Loucy (cell line): ENCODE results near the gene PPFIBP2.

Source experiments
- H2AFZ ChIP-seq: fragments of 200-600 bp; sonication (generic); 2 replicates; pipeline ENCODE4 v1.6.0; 2016; ENCODE audit warnings: antibody characterized with exemption, mild to moderate bottlenecking, low read length, moderate library complexity
- H3F3A ChIP-seq: fragments of 200-600 bp; 2 replicates; pipeline ENCODE4 v1.6.0; 2016; ENCODE audit warnings: antibody characterized with exemption, low read depth, mild to moderate bottlenecking
- H3K27me3 ChIP-seq: fragments of 200-600 bp; sonication (generic); 2 replicates; pipeline ENCODE4 v1.6.1; 2014; ENCODE audit warnings: low read length, mild to moderate bottlenecking; ENCODE audit not compliant: insufficient read depth, poor library complexity, severe bottlenecking
- H3K36me3 ChIP-seq: fragments of 200-600 bp; sonication (generic); 2 replicates; pipeline ENCODE4 v1.6.1; 2016; ENCODE audit warnings: low read length; ENCODE audit not compliant: insufficient read depth
- H3K4me1 ChIP-seq: fragments of 200-600 bp; sonication (generic); 2 replicates; pipeline ENCODE4 v1.5.1; 2014; ENCODE audit warnings: low read length, mild to moderate bottlenecking; ENCODE audit not compliant: insufficient read depth, poor library complexity, severe bottlenecking
- H3K4me2 ChIP-seq: fragments of 200-600 bp; sonication (generic); 2 replicates; pipeline ENCODE4 v1.6.0; 2014; ENCODE audit warnings: antibody characterized with exemption, low read length, low read depth, mild to moderate bottlenecking; ENCODE audit not compliant: poor library complexity, severe bottlenecking
- H3K4me3 ChIP-seq: fragments of 200-600 bp; sonication (generic); 2 replicates; pipeline ENCODE4 v1.5.1; 2014; ENCODE audit warnings: low read length, mild to moderate bottlenecking, mixed read lengths; ENCODE audit not compliant: poor library complexity, severe bottlenecking
- H3K79me2 ChIP-seq: fragments of 200-600 bp; sonication (generic); 2 replicates; pipeline ENCODE4 v1.6.1; 2014; ENCODE audit warnings: low read length; ENCODE audit not compliant: insufficient read depth
- H3K9ac ChIP-seq: fragments of 200-600 bp; sonication (generic); 2 replicates; pipeline ENCODE4 v1.6.0; 2014; ENCODE audit warnings: mild to moderate bottlenecking, low read depth, low read length, moderate library complexity; ENCODE audit not compliant: poor library complexity, severe bottlenecking
- H3K9me2 ChIP-seq: fragments of 200-600 bp; sonication (generic); replicated peaks from 2 replicates; pipeline ENCODE4 v1.6.1; 2016; ENCODE audit warnings: low read depth, low read length, mixed read lengths
- H3K9me3 ChIP-seq: fragments of 200-600 bp; sonication (generic); 2 replicates; pipeline ENCODE4 v1.6.1; 2014; ENCODE audit warnings: mild to moderate bottlenecking, antibody characterized with exemption, low read length, low read depth; ENCODE audit not compliant: insufficient read depth
- H4K20me1 ChIP-seq: fragments of 200-600 bp; sonication (generic); 2 replicates; pipeline ENCODE4 v1.6.0; 2014; ENCODE audit warnings: antibody characterized with exemption, low read length, mild to moderate bottlenecking; ENCODE audit not compliant: insufficient read depth, poor library complexity, severe bottlenecking
- EZH2phosphoT487 ChIP-seq: fragments of 200-600 bp; IDR thresholded peaks from 2 replicates; pipeline ENCODE4 v1.6.1; 2018; ENCODE audit warnings: antibody characterized with exemption, mild to moderate bottlenecking, moderate library complexity, borderline replicate concordance
- TF ChIP-seq, protein P1 (sequence below): fragments of 200-600 bp; sonication (generic); conservative IDR thresholded peaks from 2 replicates; pipeline ENCODE4 v1.5.1; 2014; ENCODE audit warnings: mild to moderate bottlenecking, antibody characterized with exemption, low read length

PPFIBP2 gene

GRCh38 chr11:7570938-7571521 is 57.2 kb downstream of the PPFIBP2 start:
- no peak overlapping the region for H3K4me2 ChIP-seq
- H3K4me3 ChIP-seq = no peak overlapping the region
- peaks cover 97% of the 10 kb centered on the region for H3K27me3 ChIP-seq
- H4K20me1 ChIP-seq = no peaks in the 10 kb centered on the region
- no peaks in the 10 kb centered on the region for H3K9me3 ChIP-seq
- H3K9ac ChIP-seq = no peak overlapping the region
- no peaks in the 10 kb centered on the region for H3K36me3 ChIP-seq
- H2AFZ ChIP-seq = no peak overlapping the region
- peaks cover 5% of the 10 kb centered on the region for H3K4me1 ChIP-seq
- no peak for TF ChIP-seq EZH2phosphoT487
- TF ChIP-seq, protein P1, sequence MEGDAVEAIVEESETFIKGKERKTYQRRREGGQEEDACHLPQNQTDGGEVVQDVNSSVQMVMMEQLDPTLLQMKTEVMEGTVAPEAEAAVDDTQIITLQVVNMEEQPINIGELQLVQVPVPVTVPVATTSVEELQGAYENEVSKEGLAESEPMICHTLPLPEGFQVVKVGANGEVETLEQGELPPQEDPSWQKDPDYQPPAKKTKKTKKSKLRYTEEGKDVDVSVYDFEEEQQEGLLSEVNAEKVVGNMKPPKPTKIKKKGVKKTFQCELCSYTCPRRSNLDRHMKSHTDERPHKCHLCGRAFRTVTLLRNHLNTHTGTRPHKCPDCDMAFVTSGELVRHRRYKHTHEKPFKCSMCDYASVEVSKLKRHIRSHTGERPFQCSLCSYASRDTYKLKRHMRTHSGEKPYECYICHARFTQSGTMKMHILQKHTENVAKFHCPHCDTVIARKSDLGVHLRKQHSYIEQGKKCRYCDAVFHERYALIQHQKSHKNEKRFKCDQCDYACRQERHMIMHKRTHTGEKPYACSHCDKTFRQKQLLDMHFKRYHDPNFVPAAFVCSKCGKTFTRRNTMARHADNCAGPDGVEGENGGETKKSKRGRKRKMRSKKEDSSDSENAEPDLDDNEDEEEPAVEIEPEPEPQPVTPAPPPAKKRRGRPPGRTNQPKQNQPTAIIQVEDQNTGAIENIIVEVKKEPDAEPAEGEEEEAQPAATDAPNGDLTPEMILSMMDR = no peak
- H3K9me2 ChIP-seq = no peaks in the 10 kb centered on the region
- H3K79me2 ChIP-seq = no peaks in the 10 kb centered on the region
- H3F3A ChIP-seq = no peaks in the 10 kb centered on the region

GRCh38 chr11:7571640-7572000 is 57.8 kb downstream of the PPFIBP2 start:
- no peaks in the 10 kb centered on the region for H3K36me3 ChIP-seq
- no peaks in the 10 kb centered on the region for H4K20me1 ChIP-seq
- H3K9me3 ChIP-seq = no peaks in the 10 kb centered on the region
- no peak overlapping the region for H3K4me3 ChIP-seq
- peaks cover 11% of the 10 kb centered on the region for H3K4me1 ChIP-seq
- no peak overlapping the region for H3K9ac ChIP-seq
- no peaks in the 10 kb centered on the region for H3K9me2 ChIP-seq
- H3K79me2 ChIP-seq = no peaks in the 10 kb centered on the region
- TF ChIP-seq, protein P1 = peak; percentile 83
- no peak for TF ChIP-seq EZH2phosphoT487
- H2AFZ ChIP-seq = no peak overlapping the region
- no peaks in the 10 kb centered on the region for H3F3A ChIP-seq
- H3K27me3 ChIP-seq = peaks cover 99% of the 10 kb centered on the region
- no peak overlapping the region for H3K4me2 ChIP-seq

DNA sequence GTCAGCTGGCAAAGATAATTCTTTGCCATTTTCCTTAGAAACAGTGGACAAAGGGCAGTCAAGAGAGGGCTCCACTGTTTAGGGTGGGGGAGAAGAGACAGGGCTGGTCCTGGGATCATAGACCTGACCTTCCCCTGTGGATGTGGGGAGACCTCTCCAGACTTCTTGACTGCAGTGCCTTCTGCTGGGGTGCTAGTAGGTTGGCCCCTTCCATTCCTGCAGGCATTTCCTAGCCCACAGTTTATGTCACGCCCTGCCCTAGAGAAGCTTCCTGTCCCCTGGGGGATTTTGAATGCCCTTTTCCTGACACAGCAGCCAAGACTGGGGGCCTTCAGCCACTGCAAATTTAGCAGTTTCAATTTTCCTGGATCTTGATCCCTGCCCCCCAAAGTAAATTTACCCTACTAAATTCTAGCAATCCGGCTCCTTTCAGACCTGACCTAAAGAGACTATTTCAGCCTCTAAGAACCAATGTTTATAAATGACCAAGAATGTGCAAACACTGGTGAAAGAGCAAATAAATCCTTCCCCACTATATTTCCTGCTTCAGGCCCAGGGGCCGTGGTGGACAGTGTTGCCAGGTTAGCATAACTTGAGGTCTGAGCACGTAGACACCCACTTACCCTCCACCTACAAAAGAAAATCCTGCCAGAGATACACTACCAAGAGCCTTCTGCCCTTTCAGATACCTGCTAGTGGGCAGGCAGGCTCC is 58.4 kb downstream of the PPFIBP2 start:
- H3K9me3 ChIP-seq = no peaks in the 10 kb centered on the region
- H3K4me2 ChIP-seq = no peak overlapping the region
- H3K4me1 ChIP-seq = peaks cover 17% of the 10 kb centered on the region
- H4K20me1 ChIP-seq = no peaks in the 10 kb centered on the region
- no peak overlapping the region for H2AFZ ChIP-seq
- H3F3A ChIP-seq = no peaks in the 10 kb centered on the region
- no peak overlapping the region for H3K9ac ChIP-seq
- peaks cover 99% of the 10 kb centered on the region for H3K27me3 ChIP-seq
- no peaks in the 10 kb centered on the region for H3K79me2 ChIP-seq
- no peak overlapping the region for H3K4me3 ChIP-seq
- no peaks in the 10 kb centered on the region for H3K36me3 ChIP-seq
- TF ChIP-seq EZH2phosphoT487 = no peak
- TF ChIP-seq, protein P1 = no peak
- no peaks in the 10 kb centered on the region for H3K9me2 ChIP-seq
